ENCODE measurements around the gene FAM131C.
A peak's percentile ranks its signal among the peaks of the same experiment; 100 is the strongest.
"Not testable (repeated sequence)": the region's sequence is repeated elsewhere in the genome, so short reads cannot be mapped to it uniquely, and the experiment has no call there.

FAM131C gene

DNA sequence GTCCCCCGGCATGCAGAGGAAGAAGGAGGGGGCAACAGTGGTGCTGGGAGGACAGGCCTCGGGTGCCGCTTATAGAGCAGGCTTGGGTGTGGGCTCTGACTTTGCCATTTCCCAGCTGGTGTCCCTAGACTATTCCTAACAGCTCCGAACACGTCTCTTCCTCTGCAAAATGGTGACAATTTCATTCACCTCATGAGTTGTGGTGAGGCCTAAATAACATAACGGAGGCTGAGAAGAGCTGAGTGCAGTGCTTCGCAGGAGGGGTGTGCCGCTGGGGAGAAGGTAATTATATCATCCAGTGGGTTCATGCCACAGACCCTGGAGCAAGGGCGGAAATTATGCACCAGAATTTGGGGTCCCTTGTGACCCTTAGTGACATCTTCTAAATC lies 10.8 kb downstream of the FAM131C start:
- not testable (repeated sequence) for H3K9me3 ChIP-seq (ENCODE audit: control insufficient read depth, low read length); H3K4me3 ChIP-seq (ENCODE audit: insufficient read depth, low read depth, low read length, poor library complexity, severe bottlenecking); H3K27ac ChIP-seq (ENCODE audit: insufficient read depth, low read length, poor library complexity, severe bottlenecking); DNase-seq; H3K36me3 ChIP-seq (ENCODE audit: control insufficient read depth, insufficient read depth, low read length); H3K27me3 ChIP-seq (replicated peaks; ENCODE audit: control insufficient read depth, insufficient read depth, low read length, poor library complexity, severe bottlenecking); H3K4me1 ChIP-seq (ENCODE audit: control insufficient read depth, insufficient read depth, low read length, poor library complexity, severe bottlenecking)

DNA sequence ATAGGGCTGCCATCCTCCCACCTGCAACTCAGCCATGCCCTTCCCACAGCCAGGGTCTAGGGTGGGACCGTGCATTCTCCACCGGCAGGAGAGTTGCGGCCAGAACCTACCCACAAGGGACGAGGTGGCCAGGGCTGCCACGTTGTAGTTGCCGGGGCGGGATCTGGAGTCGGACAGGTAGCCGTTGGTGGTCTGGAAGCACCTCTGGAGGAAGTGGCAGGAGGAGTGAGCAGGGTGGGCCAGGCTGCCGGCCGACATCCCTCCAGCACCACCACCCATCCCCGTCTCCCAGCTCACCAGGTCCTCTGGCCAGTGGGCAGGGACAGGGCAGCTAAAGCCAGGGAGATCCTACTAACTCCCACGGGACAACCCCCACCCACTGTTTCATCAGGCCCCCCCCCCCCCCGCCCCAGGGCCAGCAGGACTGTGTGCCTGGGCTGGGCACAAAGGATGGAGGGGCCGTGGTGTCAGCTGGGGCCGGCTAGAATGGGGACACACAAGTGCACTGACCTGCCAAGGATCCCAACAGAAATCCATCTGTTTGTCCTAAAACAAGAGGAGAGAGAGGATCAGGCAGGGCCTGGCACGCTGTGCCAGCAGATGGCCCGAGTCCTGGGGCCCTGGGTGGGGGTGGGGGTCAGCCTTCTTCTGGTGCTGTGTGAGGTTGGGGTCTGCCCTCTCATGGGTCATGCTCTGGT lies 11.3 kb downstream of the FAM131C start:
- H3K9me3 ChIP-seq (ENCODE audit: control insufficient read depth, low read length); H3K4me3 ChIP-seq (ENCODE audit: insufficient read depth, low read depth, low read length, poor library complexity, severe bottlenecking); H3K36me3 ChIP-seq (ENCODE audit: control insufficient read depth, insufficient read depth, low read length); H3K27ac ChIP-seq (ENCODE audit: insufficient read depth, low read length, poor library complexity, severe bottlenecking); DNase-seq; H3K4me1 ChIP-seq (ENCODE audit: control insufficient read depth, insufficient read depth, low read length, poor library complexity, severe bottlenecking); H3K27me3 ChIP-seq (replicated peaks; ENCODE audit: control insufficient read depth, insufficient read depth, low read length, poor library complexity, severe bottlenecking): not testable (repeated sequence)

- H3K36me3 ChIP-seq (ENCODE audit: control insufficient read depth, insufficient read depth, low read length): no peaks in the 10 kb centered on the region
- no peak for DNase-seq
- no peaks in the 10 kb centered on the region for H3K27me3 ChIP-seq (replicated peaks; ENCODE audit: control insufficient read depth, insufficient read depth, low read length, poor library complexity, severe bottlenecking)
- peaks cover 7% of the 10 kb centered on the region for H3K4me1 ChIP-seq (ENCODE audit: control insufficient read depth, insufficient read depth, low read length, poor library complexity, severe bottlenecking)
- H3K9me3 ChIP-seq (ENCODE audit: control insufficient read depth, low read length): no peaks in the 10 kb centered on the region
- H3K4me3 ChIP-seq (ENCODE audit: insufficient read depth, low read depth, low read length, poor library complexity, severe bottlenecking): no peak overlapping the region
- no peak overlapping the region for H3K27ac ChIP-seq (ENCODE audit: insufficient read depth, low read length, poor library complexity, severe bottlenecking)
These were observed 12.2 kb downstream of the FAM131C start for GRCh38 chr1:16061266-16061665.

GRCh38 chr1:16058394-16059120 lies 14.9 kb downstream of the FAM131C start:
- not testable (repeated sequence) for DNase-seq; H3K4me1 ChIP-seq (ENCODE audit: control insufficient read depth, insufficient read depth, low read length, poor library complexity, severe bottlenecking); H3K9me3 ChIP-seq (ENCODE audit: control insufficient read depth, low read length); H3K27me3 ChIP-seq (replicated peaks; ENCODE audit: control insufficient read depth, insufficient read depth, low read length, poor library complexity, severe bottlenecking); H3K27ac ChIP-seq (ENCODE audit: insufficient read depth, low read length, poor library complexity, severe bottlenecking); H3K4me3 ChIP-seq (ENCODE audit: insufficient read depth, low read depth, low read length, poor library complexity, severe bottlenecking); H3K36me3 ChIP-seq (ENCODE audit: control insufficient read depth, insufficient read depth, low read length)

DNA sequence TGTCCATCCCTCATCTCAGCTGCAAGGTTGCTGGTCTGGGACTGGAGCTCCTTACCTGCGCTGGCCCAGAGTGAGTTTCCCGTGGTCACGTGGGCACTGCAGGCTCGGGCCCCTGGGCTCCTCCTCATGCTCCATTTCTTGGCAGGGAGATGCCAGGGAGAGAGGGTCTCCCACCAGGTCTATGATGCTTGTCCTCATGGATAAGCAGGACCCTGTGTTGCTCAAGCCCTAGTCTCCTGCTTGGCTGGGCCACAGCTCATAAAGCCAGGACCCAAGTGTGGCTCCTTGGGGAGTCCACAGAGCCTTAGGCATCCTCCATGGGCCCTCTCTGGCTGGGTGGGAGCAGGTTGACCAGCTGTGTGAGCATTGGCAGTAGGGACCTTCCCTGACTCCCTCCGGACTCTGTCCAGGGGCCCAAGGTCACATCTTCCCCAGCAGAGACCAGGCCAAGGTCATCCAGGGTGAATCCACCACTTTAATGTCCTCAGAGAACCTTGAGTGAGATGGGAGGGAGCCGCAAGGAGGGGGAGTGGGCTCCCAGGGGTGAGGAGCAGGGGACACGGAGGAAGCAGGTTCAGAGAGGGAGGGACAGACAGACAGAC lies 16.0 kb downstream of the FAM131C start:
- DNase-seq; H3K27me3 ChIP-seq (replicated peaks; ENCODE audit: control insufficient read depth, insufficient read depth, low read length, poor library complexity, severe bottlenecking); H3K36me3 ChIP-seq (ENCODE audit: control insufficient read depth, insufficient read depth, low read length); H3K4me3 ChIP-seq (ENCODE audit: insufficient read depth, low read depth, low read length, poor library complexity, severe bottlenecking); H3K27ac ChIP-seq (ENCODE audit: insufficient read depth, low read length, poor library complexity, severe bottlenecking); H3K4me1 ChIP-seq (ENCODE audit: control insufficient read depth, insufficient read depth, low read length, poor library complexity, severe bottlenecking); H3K9me3 ChIP-seq (ENCODE audit: control insufficient read depth, low read length): not testable (repeated sequence)

DNA sequence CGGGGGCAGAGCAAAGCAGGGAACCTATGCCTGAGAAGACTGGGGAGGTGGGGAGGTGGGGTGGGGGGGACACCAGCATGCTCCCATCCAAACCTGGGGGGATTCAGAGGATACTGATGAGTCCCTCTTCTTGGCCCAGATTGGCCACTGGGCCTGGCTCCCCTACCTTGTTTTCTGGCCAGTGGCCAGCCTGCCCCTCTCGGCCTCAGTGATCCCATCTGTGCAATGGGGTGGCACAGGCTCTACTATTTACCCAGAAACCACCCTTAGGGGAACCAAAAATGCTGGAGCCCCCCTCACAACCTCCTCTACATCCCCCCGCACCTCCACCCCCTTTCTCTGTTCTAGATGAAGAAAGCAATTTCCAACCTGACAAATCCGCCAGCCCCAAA lies 16.9 kb downstream of the FAM131C start:
- DNase-seq; H3K4me1 ChIP-seq (ENCODE audit: control insufficient read depth, insufficient read depth, low read length, poor library complexity, severe bottlenecking); H3K27ac ChIP-seq (ENCODE audit: insufficient read depth, low read length, poor library complexity, severe bottlenecking); H3K4me3 ChIP-seq (ENCODE audit: insufficient read depth, low read depth, low read length, poor library complexity, severe bottlenecking); H3K9me3 ChIP-seq (ENCODE audit: control insufficient read depth, low read length); H3K36me3 ChIP-seq (ENCODE audit: control insufficient read depth, insufficient read depth, low read length); H3K27me3 ChIP-seq (replicated peaks; ENCODE audit: control insufficient read depth, insufficient read depth, low read length, poor library complexity, severe bottlenecking): not testable (repeated sequence)

DNA sequence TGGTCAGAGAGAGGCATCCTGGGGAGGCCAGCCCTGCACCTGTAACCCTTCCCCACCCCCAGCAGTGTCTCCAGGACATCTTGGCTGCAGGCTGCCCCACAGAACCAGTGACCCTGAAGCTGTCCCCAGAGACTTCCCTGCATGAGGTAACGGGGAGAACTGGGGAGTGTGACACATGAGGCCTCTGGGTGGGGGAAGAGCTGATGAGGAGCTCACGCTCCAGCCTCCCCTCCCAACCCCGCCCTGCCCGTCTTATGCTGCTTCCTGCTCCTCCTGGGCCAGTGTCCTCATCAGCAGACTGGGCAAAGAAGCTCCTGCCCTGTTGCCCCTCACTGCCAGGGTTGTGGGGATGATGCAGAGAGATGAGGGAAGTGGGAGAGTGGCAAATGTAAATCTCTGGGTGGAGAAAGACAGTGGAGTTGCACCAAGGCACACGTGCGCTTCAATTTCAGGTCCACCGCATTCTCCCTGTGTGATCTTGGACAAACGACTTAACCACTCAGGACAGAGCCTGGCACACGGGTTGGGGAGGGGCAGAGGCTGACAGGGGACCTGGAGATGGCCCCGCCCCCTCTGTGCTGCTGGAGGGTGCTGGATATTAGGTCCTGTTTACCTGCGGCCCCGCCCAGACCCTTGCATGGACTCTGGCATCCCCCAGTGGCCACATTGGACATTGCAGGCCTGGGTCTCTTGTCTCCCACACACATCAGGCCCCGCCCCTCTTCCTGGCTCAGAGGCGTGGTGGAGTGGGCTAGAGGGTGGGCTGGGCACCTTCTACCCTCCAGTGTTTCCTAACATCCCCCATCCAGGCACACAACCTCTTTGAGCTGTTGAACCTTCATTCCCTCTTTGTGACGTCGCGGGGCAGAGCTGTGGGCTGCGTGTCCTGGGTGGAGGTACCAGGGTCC lies 17.6 kb downstream of the FAM131C start:
- peak; percentile 55 to 75 (median 59) for DNase-seq

GRCh38 chr1:16054598-16055540 lies 18.6 kb downstream of the FAM131C start:
- H3K9me3 ChIP-seq (ENCODE audit: control insufficient read depth, low read length): no peaks in the 10 kb centered on the region
- no peaks in the 10 kb centered on the region for H3K36me3 ChIP-seq (ENCODE audit: control insufficient read depth, insufficient read depth, low read length)
- no peaks in the 10 kb centered on the region for H3K27me3 ChIP-seq (replicated peaks; ENCODE audit: control insufficient read depth, insufficient read depth, low read length, poor library complexity, severe bottlenecking)
- DNase-seq: no peak
- peaks cover 4% of the 10 kb centered on the region for H3K4me1 ChIP-seq (ENCODE audit: control insufficient read depth, insufficient read depth, low read length, poor library complexity, severe bottlenecking)
- no peak overlapping the region for H3K27ac ChIP-seq (ENCODE audit: insufficient read depth, low read length, poor library complexity, severe bottlenecking)
- no peak overlapping the region for H3K4me3 ChIP-seq (ENCODE audit: insufficient read depth, low read depth, low read length, poor library complexity, severe bottlenecking)

More for the DNA sequence above, 17.6 kb downstream of the FAM131C start:
- Histone ChIP-seq H3K4me1 (ENCODE audit: control insufficient read depth, insufficient read depth, low read length, poor library complexity, severe bottlenecking) (peaks cover 4% of the 10 kb centered on the region), H3K27ac (ENCODE audit: insufficient read depth, low read length, poor library complexity, severe bottlenecking) (no peak overlapping the region), H3K4me3 (ENCODE audit: insufficient read depth, low read depth, low read length, poor library complexity, severe bottlenecking) (no peak overlapping the region), H3K36me3 (ENCODE audit: control insufficient read depth, insufficient read depth, low read length) (no peaks in the 10 kb centered on the region), H3K9me3 (ENCODE audit: control insufficient read depth, low read length) (no peaks in the 10 kb centered on the region), H3K27me3 (replicated peaks; ENCODE audit: control insufficient read depth, insufficient read depth, low read length, poor library complexity, severe bottlenecking) (no peaks in the 10 kb centered on the region)

Data from effector memory CD4-positive, alpha-beta T cell (primary cell).